Motor neuron (in vitro differentiated cells): ENCODE results near the gene AHCTF1. TPM values are rescaled to one million over a fixed set of nuclear protein-coding genes. Genes with fewer than 3 reads are reported as not detected.
"Not testable (repeated sequence)": the region's sequence is repeated elsewhere in the genome, so short reads cannot be mapped to it uniquely, and the experiment has no call there.

ENCODE experiments used
- ATAC-seq, 8 experiments: fragments of 200-7000 bp; cut with Tn5 transposase; replicated peaks in 6 of 8; 2 replicates each; pipeline ENCODE4 v1.8.0; 2021; ENCODE audit warnings: mild to moderate bottlenecking in 8 of 8, moderate library complexity in 8 of 8
- H3K27ac ChIP-seq, 2 donors: fragments of 250-450 bp; sonication (Bioruptor Pico); 2 replicates each; pipeline ENCODE4 v1.9.0; 2021; ENCODE audit warnings: antibody characterized with exemption in 2 of 2, mild to moderate bottlenecking in 2 of 2, moderate library complexity in 1 of 2
- H3K4me1 ChIP-seq, 2 donors: fragments of 250-450 bp; sonication (Bioruptor Pico); replicated peaks in 1 of 2; 2 replicates each; pipeline ENCODE4 v1.6.1; 2021; ENCODE audit warnings: antibody characterized with exemption in 2 of 2, mild to moderate bottlenecking in 2 of 2, moderate library complexity in 1 of 2
- H3K4me3 ChIP-seq, 5 donors: fragments of 250-450 bp; sonication (Bioruptor Pico); 2 replicates each; pipeline ENCODE4 v1.9.0; 2021; ENCODE audit warnings: antibody characterized with exemption in 5 of 5, mild to moderate bottlenecking in 5 of 5, moderate library complexity in 4 of 5
- whole genome bisulfite sequencing, 10 experiments: fragments of 450-650 bp; shearing (Covaris generic); methylation state at CpG; one replicate each; pipeline ENCODE4 v1.0.0; 2022; 5-methylcytosine and 5-hydroxymethylcytosine counted together
- in situ Hi-C, 9 experiments: fragments of 400-800 bp; cut with MboI; loops; one replicate each; pipeline ENCODE4 v1.15.0; 2021; ENCODE audit warnings: low sequenced_read_pairs in 9 of 9, low pct_unique_long_range_greater_than_20kb in 2 of 9; ENCODE audit not compliant: unreplicated experiment in 9 of 9
- total RNA-seq, 8 experiments: library from RNA; unstranded; fragments of 300-600 nt; gene quantifications; 2 replicates each; pipeline versions ENCODE4 v1.2.3 to v1.2.4, GENCODE V29; 2022

Gene AHCTF1
- total RNA-seq, 8 experiments from 2014 or later: 25.6 to 50.4 (median 32.5) TPM

DNA sequence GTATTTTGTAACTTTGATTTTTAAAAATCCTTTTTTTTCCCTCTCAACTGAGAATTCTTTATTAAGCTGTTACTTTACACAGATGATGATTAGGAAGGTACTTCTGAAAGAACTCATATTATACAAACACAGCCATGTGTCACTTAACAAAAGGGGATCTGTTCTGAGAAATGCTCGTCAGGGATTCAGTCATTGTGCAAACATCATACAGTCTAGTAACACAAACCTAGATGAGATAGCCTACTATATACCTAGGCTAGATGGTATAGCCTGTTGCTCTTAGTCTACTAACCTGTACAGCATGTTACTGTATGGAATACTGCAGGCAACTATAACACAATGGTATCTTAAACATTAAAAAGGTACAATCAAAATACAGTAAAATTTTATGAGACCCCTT, 24.9 kb downstream of the AHCTF1 start:
- Histone ChIP-seq H3K4me1 (no peaks in the 10 kb centered on the region), H3K27ac (no peak overlapping the region), H3K4me3 (no peak overlapping the region)
- in situ Hi-C loops: no loop called here
- WGBS, 10 experiments: 67 to 100% (median 100%) methylated on average over 1 of the region's 1 CpG; no CpG with 5 or more reads in 3 of the 10 experiments
- ATAC-seq: no peak

GRCh38 chr1:246901874-246902273, 29.9 kb downstream of the AHCTF1 start:
- no peak overlapping the region for H3K4me3 ChIP-seq
- no peaks in the 10 kb centered on the region for H3K4me1 ChIP-seq
- no peak overlapping the region for H3K27ac ChIP-seq
- no peak for ATAC-seq
- 92 to 100% (median 98%) methylated on average over 2 to 5 of the region's 5 CpGs; no CpG with 5 or more reads in 1 of the 10 experiments for WGBS, 10 experiments
- in situ Hi-C loops: no loop called here

DNA sequence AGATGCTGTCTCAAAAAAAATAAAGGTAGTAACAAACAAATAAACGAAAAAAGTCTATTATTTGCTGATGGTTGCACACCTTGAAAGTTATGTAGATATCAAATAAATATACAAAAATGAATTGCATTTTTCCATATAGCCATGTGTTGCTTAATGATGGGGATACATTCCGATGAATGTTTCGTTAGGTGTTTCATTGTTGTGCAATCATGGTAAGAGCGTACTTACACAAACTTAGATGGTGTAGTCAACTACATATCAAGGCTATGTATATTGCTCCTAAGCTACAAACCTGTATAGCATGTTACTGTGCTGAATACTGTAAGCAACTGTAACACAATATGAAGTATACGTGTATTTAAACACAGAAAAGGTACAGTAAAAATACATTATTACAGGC, 34.4 kb downstream of the AHCTF1 start:
- WGBS, 10 experiments: 92 to 100% (median 99%) methylated on average over 2 to 5 of the region's 5 CpGs
- Histone ChIP-seq H3K27ac (no peak overlapping the region), H3K4me3 (no peak overlapping the region), H3K4me1 (no peaks in the 10 kb centered on the region)
- in situ Hi-C loops: no loop called here
- ATAC-seq: no peak

GRCh38 chr1:246893191-246893939, 38.4 kb downstream of the AHCTF1 start:
- in situ Hi-C loops: no loop called here
- Histone ChIP-seq H3K4me3 (no peak overlapping the region), H3K27ac (no peak overlapping the region), H3K4me1 (no peaks in the 10 kb centered on the region)
- no peak for ATAC-seq
- 80 to 100% (median 91%) methylated on average over 1 to 5 of the region's 5 CpGs for WGBS, 10 experiments

DNA sequence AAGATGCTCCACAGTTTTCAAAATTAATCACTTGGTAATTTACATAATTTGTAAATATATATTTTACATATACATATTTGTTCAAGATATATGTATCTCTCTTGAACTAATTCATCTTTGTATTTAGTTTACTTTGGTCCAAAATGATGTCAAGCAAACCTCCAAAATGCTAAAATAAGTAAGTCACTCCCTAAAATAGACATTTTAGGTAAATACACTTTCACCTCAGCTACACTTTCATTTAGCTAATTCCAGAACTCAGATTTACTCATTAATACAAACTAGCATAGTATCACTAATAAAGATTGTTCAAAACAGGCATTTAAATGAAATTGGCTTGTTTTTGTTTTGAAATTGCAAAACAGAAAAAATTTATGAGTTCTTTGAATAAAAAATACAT, 40.6 kb downstream of the AHCTF1 start:
- Histone ChIP-seq H3K4me1 (no peaks in the 10 kb centered on the region), H3K4me3 (no peak overlapping the region), H3K27ac (no peak overlapping the region)
- ATAC-seq: no peak
- in situ Hi-C loops: no loop called here

GRCh38 chr1:246888522-246888921, 43.2 kb downstream of the AHCTF1 start:
- 60 to 100% (median 100%) methylated on average over 1 to 2 of the region's 2 CpGs; no CpG with 5 or more reads in 1 of the 10 experiments for WGBS, 10 experiments
- ATAC-seq: no peak
- Histone ChIP-seq H3K4me3 (no peak overlapping the region), H3K27ac (no peak overlapping the region), H3K4me1 (peaks cover 0 to 4% of the 10 kb centered on the region in 2 donors)
- in situ Hi-C loops: no loop called here

- peak overlapping the region in 1 of 2 donors; percentile 53 for H3K27ac ChIP-seq
- ATAC-seq: peak in 7 of 8 experiments; percentile 49 to 97 (median 60)
- H3K4me3 ChIP-seq, H3K4me1 ChIP-seq, in situ Hi-C loops: not testable (repeated sequence)
- 66 to 100% (median 91%) methylated on average over 1 to 4 of the region's 5 CpGs; no CpG with 5 or more reads in 1 of the 10 experiments for WGBS, 10 experiments
These were observed 46.4 kb downstream of the AHCTF1 start for GRCh38 chr1:246885389-246885788.

DNA sequence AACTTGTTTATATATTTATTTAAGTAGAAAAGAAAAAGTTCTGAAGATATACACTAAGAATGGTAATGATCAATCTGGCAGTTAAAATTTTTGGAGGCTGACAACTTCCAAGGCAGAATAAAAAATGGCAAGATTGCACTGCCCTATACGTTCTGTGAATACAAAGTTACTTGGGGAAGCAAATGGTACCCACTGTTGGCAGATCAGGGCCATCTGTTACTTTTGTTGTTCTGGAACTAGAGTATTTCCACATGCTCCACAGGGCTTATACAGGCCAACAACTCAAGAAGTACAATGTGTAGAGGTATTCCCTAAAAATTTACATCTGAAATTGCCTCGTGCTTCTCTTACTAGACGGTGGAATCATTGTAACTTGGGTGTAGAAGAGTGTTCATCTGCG, 53.2 kb downstream of the AHCTF1 start:
- no peak for ATAC-seq
- 60 to 100% (median 85%) methylated on average over 1 to 4 of the region's 4 CpGs for WGBS, 10 experiments
- in situ Hi-C loops: no loop called here
- H3K27ac ChIP-seq: no peak overlapping the region
- H3K4me1 ChIP-seq: no peaks in the 10 kb centered on the region
- no peak overlapping the region for H3K4me3 ChIP-seq

- in situ Hi-C loops: no loop called here
- ATAC-seq: no peak
- Histone ChIP-seq H3K4me3 (no peak overlapping the region), H3K4me1 (no peaks in the 10 kb centered on the region), H3K27ac (no peak overlapping the region)
- WGBS, 10 experiments: 90 to 100% (median 100%) methylated on average over 2 to 3 of the region's 3 CpGs; no CpG with 5 or more reads in 3 of the 10 experiments
These were observed 55.3 kb downstream of the AHCTF1 start for GRCh38 chr1:246876431-246876830.

GRCh38 chr1:246875041-246876026, 56.4 kb downstream of the AHCTF1 start:
- H3K27ac ChIP-seq: no peak overlapping the region
- in situ Hi-C loops: no loop called here
- 52 to 100% (median 90%) methylated on average over 2 to 8 of the region's 8 CpGs for WGBS, 10 experiments
- no peak overlapping the region for H3K4me3 ChIP-seq
- peak in 2 of 8 experiments; percentile 95 to 98 for ATAC-seq
- H3K4me1 ChIP-seq: no peaks in the 10 kb centered on the region

DNA sequence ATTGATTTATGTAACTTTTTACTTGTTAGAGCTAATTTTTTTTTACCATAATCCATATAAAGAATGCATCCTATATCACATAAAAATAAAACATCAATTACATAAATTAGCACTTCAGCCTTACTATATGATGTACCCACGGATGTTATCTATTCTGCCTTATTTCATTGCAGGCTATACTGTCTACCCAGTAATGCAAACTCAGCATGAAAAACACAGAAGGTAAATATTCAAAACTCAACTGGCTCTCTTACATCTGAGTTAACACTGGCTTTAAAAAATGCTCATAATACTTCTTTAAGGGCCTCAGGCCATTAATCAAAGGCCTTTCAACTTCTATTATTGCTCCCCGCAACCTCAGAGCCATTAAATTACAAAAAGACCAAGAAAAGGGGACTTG, 65.8 kb downstream of the AHCTF1 start:
- H3K27ac ChIP-seq: no peak overlapping the region
- H3K4me1 ChIP-seq: peaks cover 0 to 6% of the 10 kb centered on the region in 2 donors
- ATAC-seq: no peak
- H3K4me3 ChIP-seq: no peak overlapping the region
- in situ Hi-C loops: no loop called here
- 76 to 100% (median 88%) methylated on average over 1 to 2 of the region's 2 CpGs for WGBS, 10 experiments

DNA sequence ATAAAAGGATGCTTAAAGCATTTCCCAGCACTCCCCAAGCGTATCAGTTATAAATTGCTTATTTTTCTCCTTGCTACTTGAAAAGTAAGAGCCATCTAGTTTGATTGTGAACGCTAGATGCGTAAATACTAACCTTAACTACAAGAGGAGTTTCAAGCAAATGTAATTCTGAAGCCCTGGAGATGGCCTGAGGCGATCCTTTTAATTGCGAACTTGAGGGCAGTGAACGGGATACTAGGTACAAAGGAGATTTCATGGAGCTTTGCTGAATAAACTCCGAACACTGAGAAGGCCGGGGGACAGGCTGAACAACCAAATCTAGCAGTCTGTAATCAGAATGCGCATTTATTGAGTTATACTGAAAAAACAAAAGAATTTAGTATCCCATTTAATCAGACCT, 68.0 kb downstream of the AHCTF1 start:
- 64 to 100% (median 93%) methylated on average over 1 to 9 of the region's 9 CpGs for WGBS, 10 experiments
- H3K27ac ChIP-seq, in situ Hi-C loops: not testable (repeated sequence)

GRCh38 chr1:246860401-246860800, 71.3 kb downstream of the AHCTF1 start:
- WGBS, 10 experiments: 82 to 100% (median 99%) methylated on average over 1 to 4 of the region's 4 CpGs
- no peak overlapping the region for H3K27ac ChIP-seq
- no peak for ATAC-seq
- in situ Hi-C loops: no loop called here
- H3K4me1 ChIP-seq: no peaks in the 10 kb centered on the region
- no peak overlapping the region for H3K4me3 ChIP-seq

More for the DNA sequence above, 68.0 kb downstream of the AHCTF1 start:
- ATAC-seq, H3K4me3 ChIP-seq, H3K4me1 ChIP-seq: not testable (repeated sequence)
